ENCODE data around the gene IFI27. TPM values are rescaled to one million over a fixed set of nuclear protein-coding genes. Genes with fewer than 3 reads are reported as not detected.

Gene IFI27
- polyA plus RNA-seq, 1 of the 3 experiments (the other 2 are of a cell fraction): 1.2 TPM

DNA sequence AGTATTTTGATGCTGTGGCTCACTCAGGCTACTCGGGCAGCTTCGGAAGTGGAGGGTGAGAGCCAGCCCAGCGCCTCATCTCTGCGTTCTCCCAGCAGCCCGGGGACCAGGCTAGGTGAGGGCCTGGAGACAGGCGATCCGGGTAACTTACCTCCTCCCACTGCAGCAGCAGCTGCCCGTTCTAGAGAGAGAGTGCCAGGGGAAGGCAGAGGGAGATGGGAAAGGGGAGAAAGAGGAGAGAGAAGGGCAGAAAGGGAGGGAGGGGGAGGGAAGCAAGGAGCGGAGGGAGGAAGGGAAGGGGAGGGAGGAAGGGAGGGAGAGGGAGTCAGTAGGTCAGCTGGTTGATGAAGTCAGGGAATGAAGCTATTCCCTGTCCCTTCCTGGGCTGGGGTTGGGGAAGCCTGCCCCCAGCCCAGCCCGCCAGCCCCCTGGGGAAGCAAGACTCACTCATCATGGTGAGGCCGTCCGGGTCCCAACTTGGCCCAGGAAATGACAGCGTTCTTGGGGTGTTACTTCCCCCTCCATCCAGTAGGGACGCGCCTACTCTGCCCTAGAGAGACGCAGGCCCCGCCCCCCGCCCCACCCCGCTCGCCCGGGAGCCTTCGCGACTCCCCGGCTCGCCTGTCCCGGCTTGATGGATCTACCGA, 18.7 kb downstream of the IFI27 start, which contains the start of gene IFI27L2 (continued):
- TF ChIP-seq PBX3 (IDR thresholded peaks at IDR 0.05): 0 out of 2 replicates have a peak, but pooled peaks have one; percentile 11
- TF ChIP-seq FOXM1 (IDR thresholded peaks at IDR 0.05; ENCODE audit: low read depth): no peak
- TF ChIP-seq MEF2A (IDR thresholded peaks at IDR 0.05; ENCODE audit: borderline replicate concordance, low read depth): no peak
- TF ChIP-seq GABPA (IDR thresholded peaks at IDR 0.05; ENCODE audit: low read depth): peak; percentile 31; the same call in 1 of the 2 replicates

- 0% methylated on average over 12 of the region's 12 CpGs for WGBS (ENCODE audit: low lambda C conversion rate)
- Histone ChIP-seq H3K27me3 (ENCODE audit: insufficient read depth) (no peaks in the 10 kb centered on the region), H3F3A (replicated peaks; ENCODE audit: insufficient read depth) (peaks cover 11% of the 10 kb centered on the region), H3K9me2 (no peaks in the 10 kb centered on the region), H3K79me2 (ENCODE audit: insufficient read depth) (no peaks in the 10 kb centered on the region), H3K9me3 (no peaks in the 10 kb centered on the region), H2AFZ (ENCODE audit: low read depth) (peak overlapping the region; percentile 87), H3K9ac (peak overlapping the region; percentile 60; the same call in 1 of the 2 replicates), H3K27ac (ENCODE audit: low read depth in 2 of 2, low read length in 1 of 2) (peak overlapping the region; percentile 46 to 56; a peak in 3 of 4 replicates), H3K4me1 (ENCODE audit: control insufficient read depth in 1 of 2, insufficient read depth in 2 of 2, low read depth in 1 of 2, low read length in 1 of 2) (peaks cover 0 to 7% of the 10 kb centered on the region in 2 experiments; a peak in 2 of 4 replicates), H4K20me1 (ENCODE audit: insufficient read depth) (no peaks in the 10 kb centered on the region), H3K4me2 (peak overlapping the region; percentile 89), H3K36me3 (replicated peaks in 1 of 2; ENCODE audit: control insufficient read depth in 1 of 2, insufficient read depth in 2 of 2, low read length in 1 of 2) (peaks cover 0 to 6% of the 10 kb centered on the region in 2 experiments), H3K4me3 (ENCODE audit: low read depth in 2 of 2, low read length in 1 of 2) (peak overlapping the region; percentile 62 to 67)
- peak; percentile 59 for DNase-seq
- ChIA-PET CTCF (interaction anchor here (0.7 to 6.9 kb wide), 10 partner anchors 12 to 200 kb away, joined by 3 to 64 read pairs (median 5); partner anchors contain the start of genes DDX24 and IFI27L1), POLR2A (no interaction called here)
- no peak for TF ChIP-seq ELF1 (IDR thresholded peaks at IDR 0.05)
- TF ChIP-seq PBX3 (IDR thresholded peaks at IDR 0.05): peak; percentile 23
- peak; percentile 74; the same call in 1 of the 2 replicates for TF ChIP-seq MXI1 (IDR thresholded peaks at IDR 0.05; ENCODE audit: low read depth, low read length)
- TF ChIP-seq SIN3A (IDR thresholded peaks at IDR 0.05; ENCODE audit: borderline replicate concordance, low read depth, low read length): 0 out of 2 replicates have a peak, but pooled peaks have one; percentile 27
Observed at GRCh38 chr14:94129758-94130414, 19.4 kb downstream of the IFI27 start.

- H2AFZ ChIP-seq (ENCODE audit: low read depth): no peak overlapping the region
- H3K4me2 ChIP-seq: no peak overlapping the region
- peaks cover 11% of the 10 kb centered on the region for H3F3A ChIP-seq (replicated peaks; ENCODE audit: insufficient read depth)
- H3K27ac ChIP-seq (ENCODE audit: low read depth in 2 of 2, low read length in 1 of 2): no peak overlapping the region
- H3K9me2 ChIP-seq: no peaks in the 10 kb centered on the region
- peaks cover 0 to 10% of the 10 kb centered on the region in 2 experiments; a peak in 2 of 4 replicates for H3K4me1 ChIP-seq (ENCODE audit: control insufficient read depth in 1 of 2, insufficient read depth in 2 of 2, low read depth in 1 of 2, low read length in 1 of 2)
- H3K4me3 ChIP-seq (ENCODE audit: low read depth in 2 of 2, low read length in 1 of 2): no peak overlapping the region; a peak in 1 of 4 replicates
- WGBS (ENCODE audit: low lambda C conversion rate): 51% methylated on average over 4 of the region's 4 CpGs
- no peaks in the 10 kb centered on the region for H4K20me1 ChIP-seq (ENCODE audit: insufficient read depth)
- H3K9ac ChIP-seq: no peak overlapping the region
- H3K9me3 ChIP-seq: no peaks in the 10 kb centered on the region
- DNase-seq: peak; percentile 52
- ChIA-PET POLR2A (no interaction called here), CTCF (interaction anchor here (0.5 to 6.9 kb wide), 37 partner anchors 10 to 522 kb away, joined by 3 to 64 read pairs (median 6); partner anchors contain the start of genes DDX24, IFI27, IFI27L1 and OTUB2)
- H3K79me2 ChIP-seq (ENCODE audit: insufficient read depth): no peaks in the 10 kb centered on the region
- peaks cover 0 to 5% of the 10 kb centered on the region in 2 experiments for H3K36me3 ChIP-seq (replicated peaks in 1 of 2; ENCODE audit: control insufficient read depth in 1 of 2, insufficient read depth in 2 of 2, low read length in 1 of 2)
- no peaks in the 10 kb centered on the region for H3K27me3 ChIP-seq (ENCODE audit: insufficient read depth)
- TF ChIP-seq CHD2 (IDR thresholded peaks at IDR 0.05; ENCODE audit: low read length, partially characterized antibody) (no peak), SMC3 (IDR thresholded peaks at IDR 0.05; ENCODE audit: low read depth, low read length) (peak; percentile 52), ELF1 (IDR thresholded peaks at IDR 0.05) (no peak), EP300 (IDR thresholded peaks at IDR 0.05; ENCODE audit: borderline replicate concordance in 1 of 2, low read depth in 1 of 2, low read length in 1 of 2) (no peak), ZBTB33 (IDR thresholded peaks at IDR 0.05; ENCODE audit: borderline replicate concordance, low read depth) (no peak), MXI1 (IDR thresholded peaks at IDR 0.05; ENCODE audit: low read depth, low read length) (no peak), POLR2AphosphoS5 (IDR thresholded peaks at IDR 0.05; ENCODE audit: low read depth, low read length) (no peak), CTCF (IDR thresholded peaks at IDR 0.05) (peak; percentile 91)
- TF ChIP-seq, protein P1, sequence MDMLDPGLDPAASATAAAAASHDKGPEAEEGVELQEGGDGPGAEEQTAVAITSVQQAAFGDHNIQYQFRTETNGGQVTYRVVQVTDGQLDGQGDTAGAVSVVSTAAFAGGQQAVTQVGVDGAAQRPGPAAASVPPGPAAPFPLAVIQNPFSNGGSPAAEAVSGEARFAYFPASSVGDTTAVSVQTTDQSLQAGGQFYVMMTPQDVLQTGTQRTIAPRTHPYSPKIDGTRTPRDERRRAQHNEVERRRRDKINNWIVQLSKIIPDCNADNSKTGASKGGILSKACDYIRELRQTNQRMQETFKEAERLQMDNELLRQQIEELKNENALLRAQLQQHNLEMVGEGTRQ (IDR thresholded peaks at IDR 0.05; ENCODE audit: borderline replicate concordance, low read depth, low read length): no peak
Observed at GRCh38 chr14:94132285-94132887, 21.9 kb downstream of the IFI27 start.
